ENCODE measurements around the gene ELFN1.

Gene ELFN1

GRCh38 chr7:1643270-1644092 lies 26.6 kb upstream of the ELFN1 start:
- DNase-seq: no peak

- no peak for DNase-seq
These were observed 25.6 kb upstream of the ELFN1 start for GRCh38 chr7:1644341-1645070.

GRCh38 chr7:1645071-1645409 lies 25.0 kb upstream of the ELFN1 start:
- no peak for DNase-seq

GRCh38 chr7:1645476-1645875 lies 24.6 kb upstream of the ELFN1 start:
- no peak for DNase-seq

GRCh38 chr7:1646391-1646790 lies 23.7 kb upstream of the ELFN1 start:
- DNase-seq: no peak

GRCh38 chr7:1646957-1647891 lies 22.9 kb upstream of the ELFN1 start:
- no peak for DNase-seq

- DNase-seq: no peak
These were observed 22.0 kb upstream of the ELFN1 start for GRCh38 chr7:1647961-1648672.

- DNase-seq: no peak
These were observed 20.2 kb upstream of the ELFN1 start for GRCh38 chr7:1649751-1650326.

- DNase-seq: no peak
These were observed 19.6 kb upstream of the ELFN1 start for GRCh38 chr7:1650363-1651030.

- no peak for DNase-seq
These were observed 19.0 kb upstream of the ELFN1 start for GRCh38 chr7:1651031-1651446.

- no peak for DNase-seq
These were observed 18.2 kb upstream of the ELFN1 start for GRCh38 chr7:1651891-1652290.

GRCh38 chr7:1653500-1653899 lies 16.6 kb upstream of the ELFN1 start:
- DNase-seq: no peak

GRCh38 chr7:1654111-1654510 lies 16.0 kb upstream of the ELFN1 start:
- DNase-seq: no peak

- no peak for DNase-seq
These were observed 15.2 kb upstream of the ELFN1 start for GRCh38 chr7:1654738-1655475.

- DNase-seq: no peak
These were observed 10.4 kb upstream of the ELFN1 start for GRCh38 chr7:1659696-1660095.

GRCh38 chr7:1661461-1661860 lies 8.6 kb upstream of the ELFN1 start:
- DNase-seq: no peak

- DNase-seq: peak in 1 of 5 donors; percentile 3
These were observed 8.0 kb upstream of the ELFN1 start for GRCh38 chr7:1662101-1662500.

GRCh38 chr7:1662767-1663166 lies 7.3 kb upstream of the ELFN1 start:
- DNase-seq: peak in 1 of 5 donors; percentile 3

- no peak for DNase-seq
These were observed 6.9 kb upstream of the ELFN1 start for GRCh38 chr7:1663223-1663622.

- peak in 1 of 5 donors; percentile 6 for DNase-seq
These were observed 6.0 kb upstream of the ELFN1 start for GRCh38 chr7:1663857-1664651.
